HG02571 (cell line): ENCODE data around the gene LHFPL6.

Experiments
- ATAC-seq: cut with Tn5 transposase; IDR thresholded peaks from one replicate; pipeline ENCODE4 v1.9.1; 2021; ENCODE audit warnings: mild to moderate bottlenecking, moderate library complexity; ENCODE audit not compliant: unreplicated experiment

Gene LHFPL6

GRCh38 chr13:39521701-39522100 lies 81.3 kb downstream of the LHFPL6 start:
- no peak for ATAC-seq

- ATAC-seq = no peak
These were observed 86.9 kb downstream of the LHFPL6 start for GRCh38 chr13:39516096-39516495.

GRCh38 chr13:39515224-39515714 lies 87.7 kb downstream of the LHFPL6 start:
- no peak for ATAC-seq

GRCh38 chr13:39512687-39513086 lies 90.3 kb downstream of the LHFPL6 start:
- ATAC-seq = no peak

GRCh38 chr13:39510316-39510695 lies 92.7 kb downstream of the LHFPL6 start:
- ATAC-seq = peak; percentile 83

- ATAC-seq = no peak
These were observed 93.2 kb downstream of the LHFPL6 start for GRCh38 chr13:39509616-39510315.

GRCh38 chr13:39506559-39507390 lies 96.2 kb downstream of the LHFPL6 start:
- ATAC-seq = no peak

GRCh38 chr13:39505151-39505550 lies 97.8 kb downstream of the LHFPL6 start:
- no peak for ATAC-seq

- ATAC-seq = no peak
These were observed 99.9 kb downstream of the LHFPL6 start for GRCh38 chr13:39503048-39503447.

- ATAC-seq = no peak
These were observed 101.2 kb downstream of the LHFPL6 start for GRCh38 chr13:39501702-39502324.

- no peak for ATAC-seq
These were observed 103.4 kb downstream of the LHFPL6 start for GRCh38 chr13:39499604-39500003.

- ATAC-seq = no peak
These were observed 104.4 kb downstream of the LHFPL6 start for GRCh38 chr13:39498471-39499114.

- ATAC-seq = no peak
These were observed 106.5 kb downstream of the LHFPL6 start for GRCh38 chr13:39496506-39496905.

- no peak for ATAC-seq
These were observed 108.4 kb downstream of the LHFPL6 start for GRCh38 chr13:39494633-39495032.

- ATAC-seq = no peak
These were observed 109.0 kb downstream of the LHFPL6 start for GRCh38 chr13:39494006-39494405.

- no peak for ATAC-seq
These were observed 112.9 kb downstream of the LHFPL6 start for GRCh38 chr13:39490136-39490535.

- ATAC-seq = no peak
These were observed 116.2 kb downstream of the LHFPL6 start for GRCh38 chr13:39486758-39487157.

- no peak for ATAC-seq
These were observed 117.7 kb downstream of the LHFPL6 start for GRCh38 chr13:39485314-39485700.

GRCh38 chr13:39484506-39485313 lies 118.3 kb downstream of the LHFPL6 start:
- ATAC-seq = no peak

- no peak for ATAC-seq
These were observed 119.7 kb downstream of the LHFPL6 start for GRCh38 chr13:39483326-39483725.
